Fibroblast of pulmonary artery (primary cell): ENCODE measurements around the gene C3orf38.
A peak's percentile ranks its signal among the peaks of the same experiment; 100 is the strongest.

Source experiments
- DNase-seq: peaks from one replicate; pipeline ENCODE4 v3.0.0-alpha.2; 2010; ENCODE audit warnings: low read depth
- H3K4me3 ChIP-seq: replicated peaks from 2 replicates; pipeline ENCODE4 v1.5.1; 2011; ENCODE audit warnings: low read depth, mild to moderate bottlenecking, control low read depth, low read length, moderate library complexity
- CTCF ChIP-seq: IDR thresholded peaks from 2 replicates; pipeline ENCODE4 v1.5.1; 2011; ENCODE audit warnings: mild to moderate bottlenecking, control low read depth, low read length, inconsistent platforms; ENCODE audit errors: missing control alignments

C3orf38 gene

GRCh38 chr3:88141458-88142083 lies 8.2 kb upstream of the C3orf38 start:
- TF ChIP-seq CTCF = no peak
- peak; percentile 22 for DNase-seq
- H3K4me3 ChIP-seq = no peak overlapping the region

GRCh38 chr3:88142094-88142624 lies 7.6 kb upstream of the C3orf38 start:
- H3K4me3 ChIP-seq = no peak overlapping the region
- no peak for TF ChIP-seq CTCF
- DNase-seq = peak; percentile 26

GRCh38 chr3:88147261-88147660 lies 2.5 kb upstream of the C3orf38 start:
- H3K4me3 ChIP-seq = no peak overlapping the region
- TF ChIP-seq CTCF = no peak

GRCh38 chr3:88148651-88149050 lies 1.1 kb upstream of the C3orf38 start:
- no peak for DNase-seq
- no peak for TF ChIP-seq CTCF
- peak overlapping the region; percentile 72 for H3K4me3 ChIP-seq

More at GRCh38 chr3:88147261-88147660, 2.5 kb upstream of the C3orf38 start:
- DNase-seq = no peak

- DNase-seq = no peak
- peak overlapping the region; percentile 72 for H3K4me3 ChIP-seq
- TF ChIP-seq CTCF = no peak
Observed at GRCh38 chr3:88149101-88149508, 654 bp upstream of the C3orf38 start.

GRCh38 chr3:88150371-88150770 lies 612 bp downstream of the C3orf38 start:
- DNase-seq = peak; percentile 19
- no peak for TF ChIP-seq CTCF
- peak overlapping the region; percentile 72 for H3K4me3 ChIP-seq

GRCh38 chr3:88150806-88151205 lies 1.0 kb downstream of the C3orf38 start:
- H3K4me3 ChIP-seq = peak overlapping the region; percentile 72
- TF ChIP-seq CTCF = no peak
- no peak for DNase-seq
